ENCODE results near the gene SRSF12.
"Not testable (repeated sequence)": the region's sequence is repeated elsewhere in the genome, so short reads cannot be mapped to it uniquely, and the experiment has no call there.

SRSF12 gene

GRCh38 chr6:89069536-89070163 is 48.2 kb downstream of the SRSF12 start:
- no peak for DNase-seq

GRCh38 chr6:89068695-89069094 is 49.2 kb downstream of the SRSF12 start:
- no peak for DNase-seq

- no peak for DNase-seq
Observed at GRCh38 chr6:89067796-89068195, 50.1 kb downstream of the SRSF12 start.

GRCh38 chr6:89066940-89067646 is 50.8 kb downstream of the SRSF12 start:
- no peak for DNase-seq

DNA sequence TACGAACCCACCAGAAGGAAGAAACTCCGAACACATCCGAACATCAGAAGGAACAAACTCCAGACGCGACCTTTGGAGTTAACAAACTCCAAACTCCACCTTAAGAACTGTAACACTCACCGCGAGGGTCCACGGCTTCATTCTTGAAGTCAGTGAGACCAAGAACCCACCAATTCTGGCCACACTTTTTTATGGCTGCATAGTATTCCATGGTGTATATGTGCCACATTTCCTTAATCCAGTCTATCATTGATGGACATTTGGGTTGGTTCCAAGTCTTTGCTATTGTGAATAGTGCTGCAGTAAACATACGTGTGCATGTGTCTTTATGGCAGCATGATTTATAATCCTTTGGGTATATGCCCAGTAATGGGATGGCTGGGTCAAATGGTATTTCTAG is 51.8 kb downstream of the SRSF12 start:
- DNase-seq, result not testable (repeated sequence)

GRCh38 chr6:89064931-89065330 is 52.9 kb downstream of the SRSF12 start:
- DNase-seq, result not testable (repeated sequence)

GRCh38 chr6:89063881-89064280 is 54.0 kb downstream of the SRSF12 start:
- DNase-seq, result no peak

DNA sequence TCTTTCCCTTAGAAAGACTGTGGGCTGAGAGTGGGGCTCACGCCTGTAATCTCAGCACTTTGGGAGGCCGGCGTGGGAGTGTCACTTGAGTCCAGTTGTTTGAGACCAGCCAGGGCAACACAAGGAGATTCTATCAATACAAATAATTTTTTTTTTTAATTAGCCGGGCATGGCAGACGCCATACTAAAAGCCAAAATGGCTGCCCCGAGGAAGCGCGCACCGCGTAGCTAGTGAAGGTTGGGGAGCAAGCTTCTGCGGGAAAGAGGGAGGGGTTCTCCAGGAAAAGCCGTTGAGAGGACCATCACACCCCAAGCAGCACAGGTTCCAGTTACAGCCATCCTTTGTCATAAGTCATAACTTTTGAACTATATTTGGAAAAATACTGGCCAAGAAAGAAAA is 58.6 kb downstream of the SRSF12 start:
- no peak for DNase-seq

DNA sequence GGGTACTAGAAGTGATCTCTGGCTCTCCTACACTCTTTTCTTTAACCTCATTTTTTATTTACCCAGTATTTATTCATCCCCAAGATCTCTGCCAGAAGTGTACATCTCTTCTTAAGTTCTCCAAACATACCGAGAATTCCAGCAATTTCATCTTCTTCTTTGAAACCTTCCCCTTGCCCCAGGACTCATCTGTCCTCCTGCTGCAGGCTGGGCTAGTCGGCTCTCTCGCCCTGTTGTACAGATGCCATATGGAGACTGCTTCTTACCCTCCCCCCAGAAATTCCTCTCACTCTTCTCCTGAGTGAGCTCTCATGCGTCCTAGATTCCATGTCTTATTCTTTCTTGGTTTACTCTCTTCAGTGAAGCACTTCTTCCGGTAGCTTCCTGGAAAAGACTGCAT is 59.2 kb downstream of the SRSF12 start:
- DNase-seq, result no peak

DNA sequence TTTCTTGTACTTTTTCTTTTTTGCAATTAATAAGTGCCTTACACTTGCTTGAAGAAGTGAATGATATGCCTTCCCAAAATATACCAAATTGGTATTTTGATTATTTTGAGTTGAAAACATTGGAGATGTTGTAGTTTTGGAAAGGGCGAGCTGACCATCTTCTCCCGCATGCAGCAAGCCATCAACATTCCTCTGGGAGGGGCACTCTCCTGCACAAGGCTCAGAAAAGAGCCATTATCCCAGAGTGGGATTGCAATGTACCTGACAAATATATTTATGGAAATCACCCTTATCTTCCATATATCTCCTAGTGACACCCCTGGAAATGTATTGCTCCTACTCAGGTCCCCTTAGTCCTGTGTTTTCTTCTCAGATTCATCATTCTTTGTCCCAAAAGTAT is 60.1 kb downstream of the SRSF12 start:
- no peak for DNase-seq

- DNase-seq, result no peak
Observed at GRCh38 chr6:89054208-89054607, 63.7 kb downstream of the SRSF12 start.

- DNase-seq, result no peak
Observed at GRCh38 chr6:89051676-89052075, 66.2 kb downstream of the SRSF12 start.

DNA sequence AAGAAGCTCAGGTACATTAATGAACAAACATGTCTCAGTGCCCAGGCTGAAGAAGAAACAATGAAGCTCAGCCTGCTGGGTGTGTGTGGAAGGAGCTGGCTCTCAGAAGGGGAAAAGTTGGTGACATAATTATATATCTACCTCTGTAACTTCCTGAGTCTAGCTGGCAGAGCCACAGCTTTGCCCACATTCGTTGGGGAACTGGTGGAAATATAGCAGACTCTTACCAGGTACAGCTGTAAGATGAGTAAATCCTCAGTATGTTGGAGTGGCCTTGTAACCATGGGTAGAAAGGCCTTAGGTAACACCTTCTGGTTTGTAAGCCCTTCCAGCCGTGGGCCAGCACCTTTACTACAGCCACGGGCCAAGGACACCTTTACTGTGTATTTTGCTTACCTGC is 67.2 kb downstream of the SRSF12 start:
- no peak for DNase-seq

- no peak for DNase-seq
Observed at GRCh38 chr6:89050155-89050554, 67.7 kb downstream of the SRSF12 start.

DNA sequence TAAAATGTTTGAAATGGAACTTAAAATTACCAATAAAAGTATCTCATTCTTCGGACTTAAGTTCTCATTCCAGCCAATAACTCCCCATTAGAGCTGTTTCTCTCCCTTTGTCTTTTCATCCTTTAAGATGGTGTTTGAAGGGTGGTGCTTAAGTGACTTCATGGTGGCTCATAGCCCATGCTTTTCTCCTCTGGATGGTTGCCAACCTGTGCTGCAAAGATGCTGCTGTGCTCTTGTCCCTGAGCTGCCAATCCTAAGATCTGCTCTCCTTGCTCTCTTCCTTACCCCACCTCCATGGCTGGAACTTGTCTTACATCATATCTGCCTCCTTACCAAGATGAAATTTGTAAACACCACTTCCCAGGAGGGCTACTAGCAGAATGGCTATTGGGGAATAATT is 68.9 kb downstream of the SRSF12 start:
- no peak for DNase-seq

DNA sequence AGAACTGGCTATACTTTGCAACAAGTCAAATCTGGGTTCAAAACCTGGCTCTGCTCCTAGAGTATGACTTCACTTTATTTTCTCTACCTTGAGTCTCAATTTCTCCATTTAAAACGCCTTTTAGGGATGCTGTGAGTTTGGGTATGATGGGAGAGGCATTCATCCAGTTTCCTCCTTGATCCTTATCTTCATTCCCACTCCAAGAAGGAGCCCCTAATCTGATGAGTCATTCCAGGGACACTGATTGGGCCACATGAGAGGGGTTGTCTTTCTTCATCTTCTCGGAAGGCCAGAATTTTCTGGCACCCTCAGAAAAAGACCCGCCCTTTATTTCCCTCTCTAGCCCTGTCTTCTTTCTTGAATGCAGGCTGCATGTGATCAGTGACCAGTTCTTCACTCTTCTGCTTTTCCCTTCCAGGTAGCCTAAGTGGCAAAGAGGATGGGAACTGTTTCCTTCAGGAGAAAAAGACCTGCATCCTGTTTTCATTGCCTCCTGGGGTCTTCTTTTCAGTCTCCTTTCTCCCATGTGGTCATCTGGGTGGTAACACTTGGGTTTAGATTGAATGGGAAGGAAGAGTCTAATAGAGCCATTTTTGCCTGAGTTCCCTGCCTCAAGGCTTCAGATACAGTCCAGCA is 69.5 kb downstream of the SRSF12 start:
- no peak for DNase-seq

GRCh38 chr6:89047473-89047872 is 70.4 kb downstream of the SRSF12 start:
- no peak for DNase-seq
